Measurements from ENCODE around the gene FBXW5. TPM values are rescaled to one million over a fixed set of nuclear protein-coding genes. Genes with fewer than 3 reads are reported as not detected.
A peak's percentile ranks its signal among the peaks of the same experiment; 100 is the strongest.

The FBXW5 gene
- total and polyA plus RNA-seq, 9 of the 15 experiments (the other 6 are each of a cell fraction or from before 2014, with no cell fraction given), result 0.21 to 128 (median 37.0) TPM

DNA sequence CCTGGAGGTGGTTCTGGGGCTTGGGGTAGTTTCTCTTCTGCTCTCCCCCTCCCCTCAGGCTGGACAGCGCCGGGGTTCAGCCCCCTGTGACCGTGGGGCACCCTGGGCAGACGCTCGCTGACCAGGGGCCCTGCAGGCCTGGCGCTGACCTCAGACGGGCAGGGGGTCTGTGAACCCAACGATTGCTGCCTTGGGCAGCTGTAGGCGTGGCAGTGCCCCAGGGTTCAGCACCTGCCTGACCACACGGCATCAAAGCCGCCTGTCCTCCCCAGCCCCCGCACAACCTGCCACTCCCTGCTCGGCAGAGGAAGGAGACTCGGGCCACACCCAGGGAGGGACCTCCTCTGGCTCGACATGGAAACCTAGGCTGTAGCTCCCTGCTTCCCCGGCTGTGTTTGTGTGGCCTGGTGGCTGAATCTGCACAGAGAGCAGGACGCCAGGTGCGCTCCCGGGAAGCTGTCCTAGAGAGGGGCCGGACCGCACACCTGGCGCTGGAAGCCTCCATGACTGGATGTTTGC, 19.7 kb upstream of the FBXW5 start (continued):
- TF ChIP-seq ZBTB7A (IDR thresholded peaks at IDR 0.05; ENCODE audit: borderline replicate concordance, control insufficient read depth, low read depth, low read length) (peak; percentile 49; the same call in 1 of the 2 replicates), EGR1 (conservative IDR thresholded peaks at IDR 0.05) (peak; percentile 69), FOXP1 (CRISPR knock-in tag; IDR thresholded peaks at IDR 0.05) (0 out of 2 replicates have a peak, but pooled peaks have one; percentile 31), TBP (optimal IDR thresholded peaks at IDR 0.05; ENCODE audit: low read depth, low read length) (peak; percentile 14), TCF7 (IDR thresholded peaks at IDR 0.05; ENCODE audit: borderline replicate concordance) (peak; percentile 78; the same call in 1 of the 2 replicates), L3MBTL2 (IDR thresholded peaks at IDR 0.05) (0 out of 2 replicates have a peak, but pooled peaks have one; percentile 11), POLR2B (IDR thresholded peaks at IDR 0.05; ENCODE audit: low read depth, partially characterized antibody) (peak; percentile 29), ZNF354B (CRISPR knock-in tag; IDR thresholded peaks at IDR 0.05) (no peak), RCOR1 (IDR thresholded peaks at IDR 0.05; ENCODE audit: borderline replicate concordance in 1 of 2, low read depth in 2 of 2, low read length in 2 of 2) (peak in 1 of 2 experiments; percentile 66; a peak in 2 of 4 replicates), POLR2G (IDR thresholded peaks at IDR 0.05; ENCODE audit: low read depth, low read length) (peak; percentile 57), LEF1 (IDR thresholded peaks at IDR 0.05) (peak; percentile 40; the same call in 1 of the 2 replicates), GABPB2 (CRISPR knock-in tag; conservative IDR thresholded peaks at IDR 0.05) (no peak), EZH2 (IDR thresholded peaks at IDR 0.05; ENCODE audit: borderline replicate concordance, low read depth, low read length) (no peak), MYC (IDR thresholded peaks at IDR 0.05; ENCODE audit: low read depth, low read length) (peak; percentile 49; the same call in 1 of the 2 replicates), MYC (CRISPR knock-in tag; IDR thresholded peaks at IDR 0.05; ENCODE audit: borderline replicate concordance, low read depth) (no peak), KLF1 (tag; IDR thresholded peaks at IDR 0.05) (peak; percentile 88), MBD2 (IDR thresholded peaks at IDR 0.05; ENCODE audit: borderline replicate concordance, low read depth) (0 out of 2 replicates have a peak, but pooled peaks have one; percentile 17), BHLHE40 (IDR thresholded peaks at IDR 0.05; ENCODE audit: low read length) (0 out of 2 replicates have a peak, but pooled peaks have one; percentile 13), POLR2A (conservative IDR thresholded peaks at IDR 0.05) (peak; percentile 43; the same call in 1 of the 2 replicates), CCAR2 (IDR thresholded peaks at IDR 0.05; ENCODE audit: low read depth, low read length) (no peak)
- TF ChIP-seq, protein P1, sequence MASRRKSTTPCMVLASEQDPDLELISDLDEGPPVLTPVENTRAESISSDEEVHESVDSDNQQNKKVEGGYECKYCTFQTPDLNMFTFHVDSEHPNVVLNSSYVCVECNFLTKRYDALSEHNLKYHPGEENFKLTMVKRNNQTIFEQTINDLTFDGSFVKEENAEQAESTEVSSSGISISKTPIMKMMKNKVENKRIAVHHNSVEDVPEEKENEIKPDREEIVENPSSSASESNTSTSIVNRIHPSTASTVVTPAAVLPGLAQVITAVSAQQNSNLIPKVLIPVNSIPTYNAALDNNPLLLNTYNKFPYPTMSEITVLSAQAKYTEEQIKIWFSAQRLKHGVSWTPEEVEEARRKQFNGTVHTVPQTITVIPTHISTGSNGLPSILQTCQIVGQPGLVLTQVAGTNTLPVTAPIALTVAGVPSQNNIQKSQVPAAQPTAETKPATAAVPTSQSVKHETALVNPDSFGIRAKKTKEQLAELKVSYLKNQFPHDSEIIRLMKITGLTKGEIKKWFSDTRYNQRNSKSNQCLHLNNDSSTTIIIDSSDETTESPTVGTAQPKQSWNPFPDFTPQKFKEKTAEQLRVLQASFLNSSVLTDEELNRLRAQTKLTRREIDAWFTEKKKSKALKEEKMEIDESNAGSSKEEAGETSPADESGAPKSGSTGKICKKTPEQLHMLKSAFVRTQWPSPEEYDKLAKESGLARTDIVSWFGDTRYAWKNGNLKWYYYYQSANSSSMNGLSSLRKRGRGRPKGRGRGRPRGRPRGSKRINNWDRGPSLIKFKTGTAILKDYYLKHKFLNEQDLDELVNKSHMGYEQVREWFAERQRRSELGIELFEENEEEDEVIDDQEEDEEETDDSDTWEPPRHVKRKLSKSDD (conservative IDR thresholded peaks at IDR 0.05; ENCODE audit: low read length), result no peak
- TF ChIP-seq, protein P2, sequence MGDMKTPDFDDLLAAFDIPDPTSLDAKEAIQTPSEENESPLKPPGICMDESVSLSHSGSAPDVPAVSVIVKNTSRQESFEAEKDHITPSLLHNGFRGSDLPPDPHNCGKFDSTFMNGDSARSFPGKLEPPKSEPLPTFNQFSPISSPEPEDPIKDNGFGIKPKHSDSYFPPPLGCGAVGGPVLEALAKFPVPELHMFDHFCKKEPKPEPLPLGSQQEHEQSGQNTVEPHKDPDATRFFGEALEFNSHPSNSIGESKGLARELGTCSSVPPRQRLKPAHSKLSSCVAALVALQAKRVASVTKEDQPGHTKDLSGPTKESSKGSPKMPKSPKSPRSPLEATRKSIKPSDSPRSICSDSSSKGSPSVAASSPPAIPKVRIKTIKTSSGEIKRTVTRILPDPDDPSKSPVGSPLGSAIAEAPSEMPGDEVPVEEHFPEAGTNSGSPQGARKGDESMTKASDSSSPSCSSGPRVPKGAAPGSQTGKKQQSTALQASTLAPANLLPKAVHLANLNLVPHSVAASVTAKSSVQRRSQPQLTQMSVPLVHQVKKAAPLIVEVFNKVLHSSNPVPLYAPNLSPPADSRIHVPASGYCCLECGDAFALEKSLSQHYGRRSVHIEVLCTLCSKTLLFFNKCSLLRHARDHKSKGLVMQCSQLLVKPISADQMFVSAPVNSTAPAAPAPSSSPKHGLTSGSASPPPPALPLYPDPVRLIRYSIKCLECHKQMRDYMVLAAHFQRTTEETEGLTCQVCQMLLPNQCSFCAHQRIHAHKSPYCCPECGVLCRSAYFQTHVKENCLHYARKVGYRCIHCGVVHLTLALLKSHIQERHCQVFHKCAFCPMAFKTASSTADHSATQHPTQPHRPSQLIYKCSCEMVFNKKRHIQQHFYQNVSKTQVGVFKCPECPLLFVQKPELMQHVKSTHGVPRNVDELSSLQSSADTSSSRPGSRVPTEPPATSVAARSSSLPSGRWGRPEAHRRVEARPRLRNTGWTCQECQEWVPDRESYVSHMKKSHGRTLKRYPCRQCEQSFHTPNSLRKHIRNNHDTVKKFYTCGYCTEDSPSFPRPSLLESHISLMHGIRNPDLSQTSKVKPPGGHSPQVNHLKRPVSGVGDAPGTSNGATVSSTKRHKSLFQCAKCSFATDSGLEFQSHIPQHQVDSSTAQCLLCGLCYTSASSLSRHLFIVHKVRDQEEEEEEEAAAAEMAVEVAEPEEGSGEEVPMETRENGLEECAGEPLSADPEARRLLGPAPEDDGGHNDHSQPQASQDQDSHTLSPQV (IDR thresholded peaks at IDR 0.05), result peak; percentile 47
- TF ChIP-seq, protein P3, sequence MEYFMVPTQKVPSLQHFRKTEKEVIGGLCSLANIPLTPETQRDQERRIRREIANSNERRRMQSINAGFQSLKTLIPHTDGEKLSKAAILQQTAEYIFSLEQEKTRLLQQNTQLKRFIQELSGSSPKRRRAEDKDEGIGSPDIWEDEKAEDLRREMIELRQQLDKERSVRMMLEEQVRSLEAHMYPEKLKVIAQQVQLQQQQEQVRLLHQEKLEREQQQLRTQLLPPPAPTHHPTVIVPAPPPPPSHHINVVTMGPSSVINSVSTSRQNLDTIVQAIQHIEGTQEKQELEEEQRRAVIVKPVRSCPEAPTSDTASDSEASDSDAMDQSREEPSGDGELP (CRISPR knock-in tag; IDR thresholded peaks at IDR 0.05; ENCODE audit: borderline replicate concordance), result 0 out of 2 replicates have a peak, but pooled peaks have one; percentile 25

Measured in K562 (cell line).